Spleen (tissue), 7 donors: ENCODE data around the gene CDC5L.

Experiments used
- CTCF ChIP-seq, 11 experiments: fragments of 200-600 bp in 7 of 11; fragments of 450-650 bp in 4 of 11; sonication (generic) in 4 of 11; IDR thresholded peaks in 8 of 11; conservative IDR thresholded peaks in 3 of 11; 1 replicate in 7 of 11; 2 replicates in 4 of 11; pipeline versions ENCODE4 v1.4.0 to v1.8.0; 2016 to 2021; ENCODE audit warnings: antibody characterized with exemption in 11 of 11, inconsistent platforms in 4 of 11, mild to moderate bottlenecking in 1 of 11
- POLR2A ChIP-seq, 3 donors: fragments of 450-650 bp; IDR thresholded peaks; one replicate each; pipeline ENCODE4 v1.5.1; 2017; ENCODE audit warnings: antibody characterized with exemption in 3 of 3, mild to moderate bottlenecking in 1 of 3
- POLR2AphosphoS5 ChIP-seq, 3 donors: sonication (generic); formaldehyde crosslinking; IDR thresholded peaks; one replicate each; pipeline ENCODE4 v1.5.1; 2017; ENCODE audit warnings: antibody characterized with exemption in 3 of 3
- donor health status: DM: no; HTN: no; CAD: no; lungs with moderate emphysema.
- donor health status: DM: no; HTN: no; CAD: no.
- donor health status: DM: no; HTN: no; CAD: no.

GRCh38 chr6:44356487-44356886 is 31.0 kb upstream of the CDC5L start:
- TF ChIP-seq CTCF (IDR thresholded peaks at IDR 0.05 in 8 of 11, conservative IDR thresholded peaks at IDR 0.05 in 3 of 11): no peak
- TF ChIP-seq POLR2A (IDR thresholded peaks at IDR 0.05): no peak
- TF ChIP-seq POLR2AphosphoS5 (IDR thresholded peaks at IDR 0.05): no peak
